WTC11 (cell line): Measurements from ENCODE around the gene KCTD3. TPM values are rescaled to one million over a fixed set of nuclear protein-coding genes. Genes with fewer than 3 reads are reported as not detected.

Experiments used
- ATAC-seq: fragments of 200-7000 bp; cut with Tn5 transposase; 2 replicates; pipeline ENCODE4 v1.10.0; 2021; ENCODE audit warnings: mild to moderate bottlenecking, moderate library complexity
- CTCF ChIA-PET: fragments of 300-600 bp; sonication (Branson Sonifier 250); formaldehyde crosslinking; loops from one replicate; lab custom pipeline; 2021; ENCODE audit warnings: antibody characterized with exemption; lab: Charles Lee
- POLR2A ChIA-PET: fragments of 350-600 bp; sonication (Branson Sonifier 250); formaldehyde crosslinking; loops from one replicate; lab custom pipeline; 2021; ENCODE audit warnings: antibody characterized with exemption; lab: Charles Lee
- DNase-seq: peaks from one replicate; pipeline ENCODE4 v3.0.0; 2021; ENCODE audit warnings: low spot score
- H3K27ac Mint-ChIP-seq: 2 replicates; pipeline ENCODE4 v1.8.0; 2021; ENCODE audit warnings: mixed read lengths
- H3K27me3 Mint-ChIP-seq: 2 replicates; pipeline ENCODE4 v1.8.0; 2021; ENCODE audit warnings: low read depth, mild to moderate bottlenecking, moderate library complexity, mixed read lengths
- H3K36me3 Mint-ChIP-seq: 2 replicates; pipeline ENCODE4 v1.8.0; 2021; ENCODE audit warnings: mixed read lengths
- H3K4me1 Mint-ChIP-seq: 2 replicates; pipeline ENCODE4 v1.8.0; 2022; ENCODE audit warnings: mixed read lengths
- H3K4me3 Mint-ChIP-seq: 2 replicates; pipeline ENCODE4 v1.8.0; 2021; ENCODE audit warnings: mild to moderate bottlenecking, moderate library complexity, mixed read lengths
- H3K9me3 Mint-ChIP-seq: 2 replicates; pipeline ENCODE4 v1.8.0; 2021; ENCODE audit warnings: mixed read lengths
- CREB1 ChIP-seq: sonication (generic); formaldehyde crosslinking; IDR thresholded peaks from 2 replicates; pipeline ENCODE4 v1.8.0; 2023; ENCODE audit warnings: mild to moderate bottlenecking, missing genetic modification reagents
- EMX1 ChIP-seq: fragments of 250-450 bp; sonication (Bioruptor Pico); IDR thresholded peaks from 2 replicates; pipeline ENCODE4 v1.8.0; 2021; ENCODE audit warnings: mild to moderate bottlenecking
- JAZF1 ChIP-seq: fragments of 250-450 bp; sonication (Bioruptor Pico); IDR thresholded peaks from 2 replicates; pipeline ENCODE4 v1.9.0; 2021; ENCODE audit warnings: moderate library complexity, mild to moderate bottlenecking, inconsistent platforms
- NFE2L1 ChIP-seq: sonication (generic); formaldehyde crosslinking; IDR thresholded peaks from 2 replicates; pipeline ENCODE4 v1.8.1; 2023; ENCODE audit warnings: missing genetic modification reagents
- NFYB ChIP-seq: sonication (generic); formaldehyde crosslinking; conservative IDR thresholded peaks from 2 replicates; pipeline ENCODE4 v1.8.0; 2022; ENCODE audit warnings: low read depth, missing genetic modification reagents
- NR2C2 ChIP-seq: sonication (generic); formaldehyde crosslinking; IDR thresholded peaks from 2 replicates; pipeline ENCODE4 v1.8.0; 2022; ENCODE audit warnings: mild to moderate bottlenecking, missing genetic modification reagents
- OVOL2 ChIP-seq: fragments of 250-450 bp; sonication (Bioruptor Pico); IDR thresholded peaks from 2 replicates; pipeline ENCODE4 v1.9.0; 2021; ENCODE audit warnings: mild to moderate bottlenecking, borderline replicate concordance
- ZNF232 ChIP-seq: sonication (generic); formaldehyde crosslinking; IDR thresholded peaks from 2 replicates; pipeline ENCODE4 v1.8.0; 2022; ENCODE audit warnings: mild to moderate bottlenecking, missing genetic modification reagents
- ZNF423 ChIP-seq: fragments of 250-450 bp; sonication (Bioruptor Pico); IDR thresholded peaks from 2 replicates; pipeline ENCODE4 v2.1.2; 2022; ENCODE audit warnings: mild to moderate bottlenecking, moderate library complexity
- ZNF671 ChIP-seq: fragments of 250-450 bp; sonication (Bioruptor Pico); IDR thresholded peaks from 2 replicates; pipeline ENCODE4 v1.8.0; 2021; ENCODE audit warnings: mild to moderate bottlenecking
- total RNA-seq: library from RNA; stranded (reverse); gene quantifications from 3 replicates; pipeline ENCODE4 v1.2.3, GENCODE V29; 2021
- TF ChIP-seq, protein P1 (sequence below): sonication (generic); formaldehyde crosslinking; IDR thresholded peaks from 2 replicates; pipeline ENCODE4 v1.8.1; 2022; ENCODE audit warnings: mild to moderate bottlenecking, moderate library complexity, missing genetic modification reagents
- TF ChIP-seq, protein P2 (sequence below): fragments of 250-450 bp; sonication (Bioruptor Pico); IDR thresholded peaks from 2 replicates; pipeline ENCODE4 v1.9.0; 2021; ENCODE audit warnings: mild to moderate bottlenecking, borderline replicate concordance
- TF ChIP-seq, protein P3 (sequence below): fragments of 250-450 bp; sonication (Bioruptor Pico); IDR thresholded peaks from 2 replicates; pipeline ENCODE4 v1.9.0; 2021; ENCODE audit warnings: moderate library complexity, mild to moderate bottlenecking, inconsistent platforms, borderline replicate concordance
- TF ChIP-seq, protein P4 (sequence below): sonication (generic); formaldehyde crosslinking; IDR thresholded peaks from 2 replicates; pipeline ENCODE4 v1.8.0; 2023; ENCODE audit warnings: missing genetic modification reagents
- TF ChIP-seq, protein P5 (sequence below): sonication (generic); formaldehyde crosslinking; IDR thresholded peaks from 2 replicates; pipeline ENCODE4 v1.8.1; 2023; ENCODE audit warnings: mild to moderate bottlenecking, missing genetic modification reagents, moderate library complexity
- TF ChIP-seq, protein P6 (sequence below): sonication (generic); formaldehyde crosslinking; IDR thresholded peaks from 2 replicates; pipeline ENCODE4 v1.8.0; 2023; ENCODE audit warnings: missing genetic modification reagents, mild to moderate bottlenecking, borderline replicate concordance
- TF ChIP-seq, protein P7 (sequence below): sonication (generic); formaldehyde crosslinking; IDR thresholded peaks from 2 replicates; pipeline ENCODE4 v1.8.1; 2023; ENCODE audit warnings: mild to moderate bottlenecking, moderate library complexity, missing genetic modification reagents
- TF ChIP-seq, protein P8 (sequence below): sonication (generic); formaldehyde crosslinking; IDR thresholded peaks from 2 replicates; pipeline ENCODE4 v1.8.1; 2023; ENCODE audit warnings: mild to moderate bottlenecking, missing genetic modification reagents

Gene KCTD3
- total RNA-seq, 1 experiment from 2014 or later, result 55.6 TPM

DNA sequence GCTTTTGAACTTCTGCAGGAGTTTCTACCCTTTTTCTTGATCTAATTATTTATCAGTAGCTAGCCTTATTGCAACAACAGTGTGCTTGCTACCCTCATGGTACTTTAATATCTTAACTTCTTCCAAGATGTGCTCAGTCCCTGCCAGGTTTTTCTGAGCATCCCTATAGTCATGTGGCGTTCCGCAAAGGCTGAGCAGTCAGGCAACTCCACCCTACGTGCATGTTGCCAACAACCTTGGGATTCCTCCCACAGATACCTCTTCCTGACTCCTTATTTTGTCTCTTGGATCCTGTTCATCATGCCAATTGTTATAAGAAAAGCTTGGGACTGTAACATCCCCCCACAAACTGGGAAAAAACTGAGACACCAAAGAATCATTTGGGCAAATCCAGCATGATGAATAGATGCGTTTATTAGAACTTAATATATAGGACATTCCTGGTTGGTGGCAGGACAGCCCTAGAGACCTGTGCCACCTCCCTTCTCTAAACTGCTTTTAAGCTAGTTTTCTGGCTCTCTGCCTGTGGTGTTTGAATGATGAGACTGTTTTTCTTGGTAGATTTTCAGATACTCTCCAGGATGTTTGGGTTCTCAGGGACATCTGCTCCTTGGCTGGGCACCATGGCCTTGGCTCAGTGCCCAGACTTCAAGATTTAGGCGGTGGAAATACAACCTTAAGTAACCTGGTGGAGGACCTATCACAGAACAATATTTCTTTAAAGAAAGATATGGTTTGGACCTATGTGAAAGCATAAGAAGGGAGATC is 27.1 kb upstream of the KCTD3 start:
- Mint-ChIP-seq H3K4me3 (no peak overlapping the region), H3K27ac (no peak overlapping the region), H3K9me3 (peaks cover 33% of the 10 kb centered on the region), H3K36me3 (peaks cover 21% of the 10 kb centered on the region), H3K27me3 (no peaks in the 10 kb centered on the region; the same call in 1 of the 2 replicates), H3K4me1 (no peaks in the 10 kb centered on the region)
- CTCF ChIA-PET, result no interaction called here
- no peak for ATAC-seq
- POLR2A ChIA-PET, result no interaction called here
- no peak for TF ChIP-seq NFE2L1 (CRISPR knock-in tag)
- TF ChIP-seq, protein P1, sequence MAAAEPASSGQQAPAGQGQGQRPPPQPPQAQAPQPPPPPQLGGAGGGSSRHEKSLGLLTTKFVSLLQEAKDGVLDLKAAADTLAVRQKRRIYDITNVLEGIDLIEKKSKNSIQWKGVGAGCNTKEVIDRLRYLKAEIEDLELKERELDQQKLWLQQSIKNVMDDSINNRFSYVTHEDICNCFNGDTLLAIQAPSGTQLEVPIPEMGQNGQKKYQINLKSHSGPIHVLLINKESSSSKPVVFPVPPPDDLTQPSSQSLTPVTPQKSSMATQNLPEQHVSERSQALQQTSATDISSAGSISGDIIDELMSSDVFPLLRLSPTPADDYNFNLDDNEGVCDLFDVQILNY, result no peak
- TF ChIP-seq OVOL2 (CRISPR knock-in tag), result no peak
- DNase-seq, result no peak

DNA sequence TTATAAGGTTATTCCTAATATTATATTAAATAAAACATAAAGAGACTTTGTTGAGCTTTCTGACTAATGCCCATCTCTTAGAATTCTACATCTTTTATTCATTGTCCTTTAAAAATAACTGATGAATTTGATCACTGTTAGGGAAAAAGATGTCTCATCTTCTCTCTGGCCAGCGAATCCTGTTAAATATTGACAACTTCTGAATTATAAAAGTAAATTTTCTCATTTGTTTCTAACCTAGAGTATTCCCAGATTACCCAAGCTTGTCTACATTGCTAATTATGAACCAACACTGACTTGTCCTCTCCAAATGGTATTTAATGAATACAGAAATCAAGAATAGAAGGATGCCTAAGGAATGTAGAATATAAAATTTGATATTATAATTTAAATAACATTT is 24.8 kb upstream of the KCTD3 start:
- H3K9me3 Mint-ChIP-seq, result peaks cover 27% of the 10 kb centered on the region
- ChIA-PET CTCF (no interaction called here), POLR2A (no interaction called here)
- ATAC-seq (no peak), DNase-seq (no peak)
- H3K27me3 Mint-ChIP-seq, result no peaks in the 10 kb centered on the region; the same call in 1 of the 2 replicates
- H3K4me1 Mint-ChIP-seq, result no peaks in the 10 kb centered on the region
- H3K27ac Mint-ChIP-seq, result no peak overlapping the region
- H3K36me3 Mint-ChIP-seq, result peaks cover 21% of the 10 kb centered on the region
- no peak overlapping the region for H3K4me3 Mint-ChIP-seq
- TF ChIP-seq, protein P2, sequence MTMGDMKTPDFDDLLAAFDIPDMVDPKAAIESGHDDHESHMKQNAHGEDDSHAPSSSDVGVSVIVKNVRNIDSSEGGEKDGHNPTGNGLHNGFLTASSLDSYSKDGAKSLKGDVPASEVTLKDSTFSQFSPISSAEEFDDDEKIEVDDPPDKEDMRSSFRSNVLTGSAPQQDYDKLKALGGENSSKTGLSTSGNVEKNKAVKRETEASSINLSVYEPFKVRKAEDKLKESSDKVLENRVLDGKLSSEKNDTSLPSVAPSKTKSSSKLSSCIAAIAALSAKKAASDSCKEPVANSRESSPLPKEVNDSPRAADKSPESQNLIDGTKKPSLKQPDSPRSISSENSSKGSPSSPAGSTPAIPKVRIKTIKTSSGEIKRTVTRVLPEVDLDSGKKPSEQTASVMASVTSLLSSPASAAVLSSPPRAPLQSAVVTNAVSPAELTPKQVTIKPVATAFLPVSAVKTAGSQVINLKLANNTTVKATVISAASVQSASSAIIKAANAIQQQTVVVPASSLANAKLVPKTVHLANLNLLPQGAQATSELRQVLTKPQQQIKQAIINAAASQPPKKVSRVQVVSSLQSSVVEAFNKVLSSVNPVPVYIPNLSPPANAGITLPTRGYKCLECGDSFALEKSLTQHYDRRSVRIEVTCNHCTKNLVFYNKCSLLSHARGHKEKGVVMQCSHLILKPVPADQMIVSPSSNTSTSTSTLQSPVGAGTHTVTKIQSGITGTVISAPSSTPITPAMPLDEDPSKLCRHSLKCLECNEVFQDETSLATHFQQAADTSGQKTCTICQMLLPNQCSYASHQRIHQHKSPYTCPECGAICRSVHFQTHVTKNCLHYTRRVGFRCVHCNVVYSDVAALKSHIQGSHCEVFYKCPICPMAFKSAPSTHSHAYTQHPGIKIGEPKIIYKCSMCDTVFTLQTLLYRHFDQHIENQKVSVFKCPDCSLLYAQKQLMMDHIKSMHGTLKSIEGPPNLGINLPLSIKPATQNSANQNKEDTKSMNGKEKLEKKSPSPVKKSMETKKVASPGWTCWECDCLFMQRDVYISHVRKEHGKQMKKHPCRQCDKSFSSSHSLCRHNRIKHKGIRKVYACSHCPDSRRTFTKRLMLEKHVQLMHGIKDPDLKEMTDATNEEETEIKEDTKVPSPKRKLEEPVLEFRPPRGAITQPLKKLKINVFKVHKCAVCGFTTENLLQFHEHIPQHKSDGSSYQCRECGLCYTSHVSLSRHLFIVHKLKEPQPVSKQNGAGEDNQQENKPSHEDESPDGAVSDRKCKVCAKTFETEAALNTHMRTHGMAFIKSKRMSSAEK (CRISPR knock-in tag), result no peak
- TF ChIP-seq, protein P3, sequence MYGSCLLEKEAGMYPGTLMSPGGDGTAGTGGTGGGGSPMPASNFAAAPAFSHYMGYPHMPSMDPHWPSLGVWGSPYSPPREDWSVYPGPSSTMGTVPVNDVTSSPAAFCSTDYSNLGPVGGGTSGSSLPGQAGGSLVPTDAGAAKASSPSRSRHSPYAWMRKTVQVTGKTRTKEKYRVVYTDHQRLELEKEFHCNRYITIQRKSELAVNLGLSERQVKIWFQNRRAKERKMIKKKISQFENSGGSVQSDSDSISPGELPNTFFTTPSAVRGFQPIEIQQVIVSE (CRISPR knock-in tag), result no peak
- TF ChIP-seq ZNF423 (CRISPR knock-in tag) (no peak), ZNF671 (CRISPR knock-in tag) (no peak), JAZF1 (no peak), NR2C2 (CRISPR knock-in tag) (no peak), EMX1 (CRISPR knock-in tag) (no peak), NFYB (CRISPR knock-in tag) (no peak), CREB1 (CRISPR knock-in tag) (no peak), ZNF232 (CRISPR knock-in tag) (no peak)
- TF ChIP-seq, protein P4, sequence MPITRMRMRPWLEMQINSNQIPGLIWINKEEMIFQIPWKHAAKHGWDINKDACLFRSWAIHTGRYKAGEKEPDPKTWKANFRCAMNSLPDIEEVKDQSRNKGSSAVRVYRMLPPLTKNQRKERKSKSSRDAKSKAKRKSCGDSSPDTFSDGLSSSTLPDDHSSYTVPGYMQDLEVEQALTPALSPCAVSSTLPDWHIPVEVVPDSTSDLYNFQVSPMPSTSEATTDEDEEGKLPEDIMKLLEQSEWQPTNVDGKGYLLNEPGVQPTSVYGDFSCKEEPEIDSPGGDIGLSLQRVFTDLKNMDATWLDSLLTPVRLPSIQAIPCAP (CRISPR knock-in tag), result no peak
- TF ChIP-seq, protein P5, sequence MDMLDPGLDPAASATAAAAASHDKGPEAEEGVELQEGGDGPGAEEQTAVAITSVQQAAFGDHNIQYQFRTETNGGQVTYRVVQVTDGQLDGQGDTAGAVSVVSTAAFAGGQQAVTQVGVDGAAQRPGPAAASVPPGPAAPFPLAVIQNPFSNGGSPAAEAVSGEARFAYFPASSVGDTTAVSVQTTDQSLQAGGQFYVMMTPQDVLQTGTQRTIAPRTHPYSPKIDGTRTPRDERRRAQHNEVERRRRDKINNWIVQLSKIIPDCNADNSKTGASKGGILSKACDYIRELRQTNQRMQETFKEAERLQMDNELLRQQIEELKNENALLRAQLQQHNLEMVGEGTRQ (CRISPR knock-in tag), result no peak
- TF ChIP-seq, protein P6, sequence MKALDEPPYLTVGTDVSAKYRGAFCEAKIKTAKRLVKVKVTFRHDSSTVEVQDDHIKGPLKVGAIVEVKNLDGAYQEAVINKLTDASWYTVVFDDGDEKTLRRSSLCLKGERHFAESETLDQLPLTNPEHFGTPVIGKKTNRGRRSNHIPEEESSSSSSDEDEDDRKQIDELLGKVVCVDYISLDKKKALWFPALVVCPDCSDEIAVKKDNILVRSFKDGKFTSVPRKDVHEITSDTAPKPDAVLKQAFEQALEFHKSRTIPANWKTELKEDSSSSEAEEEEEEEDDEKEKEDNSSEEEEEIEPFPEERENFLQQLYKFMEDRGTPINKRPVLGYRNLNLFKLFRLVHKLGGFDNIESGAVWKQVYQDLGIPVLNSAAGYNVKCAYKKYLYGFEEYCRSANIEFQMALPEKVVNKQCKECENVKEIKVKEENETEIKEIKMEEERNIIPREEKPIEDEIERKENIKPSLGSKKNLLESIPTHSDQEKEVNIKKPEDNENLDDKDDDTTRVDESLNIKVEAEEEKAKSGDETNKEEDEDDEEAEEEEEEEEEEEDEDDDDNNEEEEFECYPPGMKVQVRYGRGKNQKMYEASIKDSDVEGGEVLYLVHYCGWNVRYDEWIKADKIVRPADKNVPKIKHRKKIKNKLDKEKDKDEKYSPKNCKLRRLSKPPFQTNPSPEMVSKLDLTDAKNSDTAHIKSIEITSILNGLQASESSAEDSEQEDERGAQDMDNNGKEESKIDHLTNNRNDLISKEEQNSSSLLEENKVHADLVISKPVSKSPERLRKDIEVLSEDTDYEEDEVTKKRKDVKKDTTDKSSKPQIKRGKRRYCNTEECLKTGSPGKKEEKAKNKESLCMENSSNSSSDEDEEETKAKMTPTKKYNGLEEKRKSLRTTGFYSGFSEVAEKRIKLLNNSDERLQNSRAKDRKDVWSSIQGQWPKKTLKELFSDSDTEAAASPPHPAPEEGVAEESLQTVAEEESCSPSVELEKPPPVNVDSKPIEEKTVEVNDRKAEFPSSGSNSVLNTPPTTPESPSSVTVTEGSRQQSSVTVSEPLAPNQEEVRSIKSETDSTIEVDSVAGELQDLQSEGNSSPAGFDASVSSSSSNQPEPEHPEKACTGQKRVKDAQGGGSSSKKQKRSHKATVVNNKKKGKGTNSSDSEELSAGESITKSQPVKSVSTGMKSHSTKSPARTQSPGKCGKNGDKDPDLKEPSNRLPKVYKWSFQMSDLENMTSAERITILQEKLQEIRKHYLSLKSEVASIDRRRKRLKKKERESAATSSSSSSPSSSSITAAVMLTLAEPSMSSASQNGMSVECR, result no peak
- TF ChIP-seq, protein P7, sequence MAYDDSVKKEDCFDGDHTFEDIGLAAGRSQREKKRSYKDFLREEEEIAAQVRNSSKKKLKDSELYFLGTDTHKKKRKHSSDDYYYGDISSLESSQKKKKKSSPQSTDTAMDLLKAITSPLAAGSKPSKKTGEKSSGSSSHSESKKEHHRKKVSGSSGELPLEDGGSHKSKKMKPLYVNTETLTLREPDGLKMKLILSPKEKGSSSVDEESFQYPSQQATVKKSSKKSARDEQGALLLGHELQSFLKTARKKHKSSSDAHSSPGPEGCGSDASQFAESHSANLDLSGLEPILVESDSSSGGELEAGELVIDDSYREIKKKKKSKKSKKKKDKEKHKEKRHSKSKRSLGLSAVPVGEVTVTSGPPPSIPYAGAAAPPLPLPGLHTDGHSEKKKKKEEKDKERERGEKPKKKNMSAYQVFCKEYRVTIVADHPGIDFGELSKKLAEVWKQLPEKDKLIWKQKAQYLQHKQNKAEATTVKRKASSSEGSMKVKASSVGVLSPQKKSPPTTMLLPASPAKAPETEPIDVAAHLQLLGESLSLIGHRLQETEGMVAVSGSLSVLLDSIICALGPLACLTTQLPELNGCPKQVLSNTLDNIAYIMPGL (CRISPR knock-in tag), result no peak
- TF ChIP-seq, protein P8, sequence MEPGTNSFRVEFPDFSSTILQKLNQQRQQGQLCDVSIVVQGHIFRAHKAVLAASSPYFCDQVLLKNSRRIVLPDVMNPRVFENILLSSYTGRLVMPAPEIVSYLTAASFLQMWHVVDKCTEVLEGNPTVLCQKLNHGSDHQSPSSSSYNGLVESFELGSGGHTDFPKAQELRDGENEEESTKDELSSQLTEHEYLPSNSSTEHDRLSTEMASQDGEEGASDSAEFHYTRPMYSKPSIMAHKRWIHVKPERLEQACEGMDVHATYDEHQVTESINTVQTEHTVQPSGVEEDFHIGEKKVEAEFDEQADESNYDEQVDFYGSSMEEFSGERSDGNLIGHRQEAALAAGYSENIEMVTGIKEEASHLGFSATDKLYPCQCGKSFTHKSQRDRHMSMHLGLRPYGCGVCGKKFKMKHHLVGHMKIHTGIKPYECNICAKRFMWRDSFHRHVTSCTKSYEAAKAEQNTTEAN, result no peak
